HG03565 (cell line): ENCODE measurements around the gene WHRN.

Experiments
- ATAC-seq: cut with Tn5 transposase; IDR thresholded peaks from one replicate; pipeline ENCODE4 v1.9.1; 2021; ENCODE audit warnings: mild to moderate bottlenecking, moderate library complexity; ENCODE audit not compliant: unreplicated experiment

WHRN gene

GRCh38 chr9:114493521-114494184 is 11.6 kb downstream of the WHRN start:
- no peak for ATAC-seq

DNA sequence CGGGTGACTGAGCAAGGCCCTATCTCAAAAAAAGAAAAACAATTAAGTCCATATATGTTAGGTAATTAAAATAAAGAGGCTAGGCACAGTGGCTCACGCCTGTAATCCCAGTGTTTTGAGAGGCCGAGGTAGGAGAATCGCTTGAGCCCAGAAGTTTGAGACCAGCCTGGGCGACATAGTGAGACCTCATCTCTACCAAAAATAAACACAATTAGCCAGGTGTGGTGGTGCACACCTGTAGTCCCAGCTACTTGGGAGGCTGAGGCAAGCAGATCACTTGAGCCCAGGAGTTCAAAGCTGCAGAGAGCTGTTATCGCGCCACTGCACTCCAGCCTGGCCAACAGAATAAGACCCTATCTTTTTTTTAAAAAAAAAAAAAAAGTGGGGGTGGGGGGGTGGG is 12.3 kb downstream of the WHRN start:
- no peak for ATAC-seq

GRCh38 chr9:114491430-114492003 is 13.8 kb downstream of the WHRN start:
- no peak for ATAC-seq

GRCh38 chr9:114489928-114490327 is 15.3 kb downstream of the WHRN start:
- no peak for ATAC-seq

GRCh38 chr9:114488398-114489129 is 16.7 kb downstream of the WHRN start:
- ATAC-seq: no peak

- peak; percentile 32 for ATAC-seq
Measured at GRCh38 chr9:114487607-114488300, 17.5 kb downstream of the WHRN start.

GRCh38 chr9:114486205-114486963 is 18.9 kb downstream of the WHRN start:
- no peak for ATAC-seq

DNA sequence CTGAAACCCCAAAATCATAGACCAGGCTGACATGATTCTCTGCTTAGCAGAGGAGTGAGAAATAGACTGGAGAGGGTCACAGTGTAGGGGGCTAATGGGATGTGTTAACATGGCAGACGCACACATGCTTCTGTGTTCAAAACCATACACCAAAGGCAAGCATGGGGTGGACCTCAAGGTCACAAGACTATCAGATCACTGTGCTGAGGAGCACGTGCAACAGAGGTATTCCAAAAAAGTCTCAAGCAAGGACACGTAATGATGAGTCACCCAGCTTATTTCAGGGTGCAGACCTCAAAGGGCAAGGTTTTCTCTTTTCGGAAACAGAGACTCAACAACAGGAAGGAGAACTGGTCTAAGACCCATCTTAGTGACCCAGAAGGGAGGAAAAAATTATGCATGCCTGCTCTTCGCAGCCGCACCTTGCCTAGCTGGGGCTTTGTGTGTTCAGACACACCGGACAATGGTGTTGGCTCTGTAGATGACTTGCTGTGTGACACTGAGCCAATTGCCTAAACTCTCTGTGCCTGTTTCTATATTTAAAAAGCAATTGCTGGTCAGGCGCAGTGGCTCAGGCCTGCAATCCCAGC is 20.3 kb downstream of the WHRN start:
- peak; percentile 79 for ATAC-seq

DNA sequence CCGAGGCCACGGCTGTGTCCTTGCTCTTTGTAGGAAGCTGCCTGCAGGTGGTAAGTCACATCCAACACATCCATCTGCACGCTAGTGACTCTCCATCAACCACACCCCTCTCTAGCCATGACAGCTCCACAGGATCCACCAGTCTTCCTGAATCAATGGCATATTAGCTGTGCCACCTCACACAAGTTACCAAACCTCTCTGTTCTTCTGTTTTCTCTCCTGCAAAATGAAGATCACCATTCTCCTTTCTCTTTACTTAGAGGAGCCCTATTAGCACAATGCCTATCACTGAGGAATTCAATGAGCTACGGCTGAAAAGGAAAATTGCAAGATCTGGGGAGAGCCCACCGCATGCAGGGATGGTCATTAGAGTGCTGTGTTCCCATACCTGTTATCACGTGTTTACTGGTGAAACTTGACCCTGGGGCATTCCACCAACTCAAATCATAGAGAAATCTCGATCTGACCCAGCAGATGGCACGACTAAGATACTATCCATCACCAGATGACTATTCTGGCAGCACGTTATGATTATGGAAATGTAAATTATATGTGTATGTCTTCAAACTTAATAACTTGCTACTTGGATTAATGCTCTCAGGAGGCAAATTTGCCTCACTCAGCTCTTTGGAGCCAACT is 20.9 kb downstream of the WHRN start:
- ATAC-seq: peak; percentile 17

DNA sequence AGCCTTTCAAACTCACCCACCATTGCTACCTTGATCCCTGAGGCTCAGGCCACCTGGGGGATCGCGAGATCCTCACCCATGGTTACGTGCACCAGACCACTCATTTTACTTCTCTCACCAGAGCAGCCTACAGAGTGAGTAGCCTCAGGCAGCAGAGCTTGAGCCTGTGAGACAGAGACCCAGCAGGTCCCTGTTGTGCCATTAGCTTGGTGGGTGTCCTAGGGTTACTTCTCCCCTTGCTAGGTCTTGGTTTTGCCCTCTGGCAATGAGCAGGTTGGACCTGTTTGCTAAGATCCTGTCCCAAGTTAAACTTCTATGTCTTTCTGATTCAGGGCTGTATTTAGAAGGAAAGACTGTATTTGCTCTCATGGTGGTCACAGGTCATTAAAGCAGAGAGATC is 21.8 kb downstream of the WHRN start:
- ATAC-seq: no peak

DNA sequence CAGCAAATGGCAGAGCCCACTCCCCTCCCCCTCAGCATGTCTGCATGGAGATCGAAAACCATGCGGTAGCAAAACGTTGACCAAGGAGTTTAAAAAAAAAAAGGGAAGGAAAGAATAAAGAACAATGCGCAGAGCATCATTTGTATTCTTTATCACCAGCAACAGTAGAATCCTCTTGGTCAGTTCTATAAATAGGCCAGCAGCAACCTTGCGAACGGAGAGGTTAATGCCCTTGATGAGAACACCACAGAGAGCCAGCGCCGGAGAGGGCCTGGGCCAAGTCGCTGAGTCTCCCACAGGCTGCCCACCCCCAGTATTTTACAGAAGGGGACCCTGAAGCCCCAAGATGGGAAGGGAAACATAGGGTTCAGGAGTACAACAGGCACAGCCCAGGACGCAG is 22.7 kb downstream of the WHRN start:
- ATAC-seq: no peak

- ATAC-seq: no peak
Measured at GRCh38 chr9:114481789-114482188, 23.5 kb downstream of the WHRN start.

GRCh38 chr9:114480746-114481435 is 24.4 kb downstream of the WHRN start:
- ATAC-seq: no peak

- no peak for ATAC-seq
Measured at GRCh38 chr9:114478871-114479270, 26.4 kb downstream of the WHRN start.

DNA sequence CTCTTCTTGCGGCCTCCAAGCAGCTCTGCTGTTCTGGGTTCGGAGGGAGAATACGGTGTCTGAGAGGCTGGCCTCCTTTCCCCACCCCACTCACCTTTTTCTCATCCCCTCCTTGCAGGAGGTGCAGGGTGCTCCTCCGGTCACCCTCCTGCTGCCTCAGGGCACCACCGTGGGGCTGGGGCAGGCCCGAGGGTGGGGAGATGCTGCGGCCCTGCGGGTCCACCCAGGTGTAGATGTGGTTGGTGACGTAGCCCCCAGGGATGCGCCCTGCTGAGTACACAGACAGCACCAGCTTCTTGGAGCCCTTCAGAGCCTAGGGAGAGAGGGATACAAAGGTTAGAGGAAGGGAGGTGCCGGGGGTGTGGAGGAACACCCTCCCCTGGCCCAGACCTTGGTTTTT is 26.8 kb downstream of the WHRN start:
- no peak for ATAC-seq

GRCh38 chr9:114477642-114478041 is 27.6 kb downstream of the WHRN start:
- no peak for ATAC-seq

- no peak for ATAC-seq
Measured at GRCh38 chr9:114476891-114477469, 28.3 kb downstream of the WHRN start.

DNA sequence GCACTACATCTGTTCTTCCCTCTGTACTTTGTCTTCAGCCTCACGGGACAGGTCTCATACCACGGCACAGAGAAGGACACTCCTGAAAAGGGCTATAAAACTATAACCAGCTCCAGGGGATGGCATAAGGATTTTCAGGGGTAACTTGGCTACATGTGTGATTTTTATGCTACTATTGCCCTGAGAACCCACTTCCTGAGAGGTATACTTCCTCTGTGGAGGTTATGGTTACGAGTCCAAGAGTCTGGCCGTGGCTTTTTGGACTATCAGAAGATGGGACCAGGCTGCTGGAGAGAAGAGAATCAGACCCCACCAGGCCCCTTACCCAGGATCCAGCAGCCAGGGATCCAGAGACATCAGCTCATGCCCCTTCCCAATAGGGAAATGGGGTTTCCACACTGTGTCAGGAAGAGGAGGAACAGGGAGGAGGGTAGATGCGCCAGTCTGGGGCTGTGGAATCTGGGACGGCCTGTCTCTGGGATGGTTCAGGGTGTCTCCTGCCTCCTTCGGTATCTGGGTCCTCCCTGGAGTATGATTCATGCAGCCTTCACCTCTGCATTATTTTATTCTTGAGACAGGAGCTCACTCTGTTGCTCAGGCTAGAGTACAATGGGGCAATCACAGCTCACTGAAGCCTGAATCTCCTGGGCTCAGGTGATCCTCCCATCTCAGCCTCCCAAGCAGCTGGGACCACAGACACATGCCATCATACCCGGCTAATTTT is 29.7 kb downstream of the WHRN start:
- ATAC-seq: no peak
